Psoas muscle (tissue), 8 donors: ENCODE data around the gene ENO1. TPM values are rescaled to one million over a fixed set of nuclear protein-coding genes. Genes with fewer than 3 reads are reported as not detected.
A peak's percentile ranks its signal among the peaks of the same experiment; 100 is the strongest.

Source experiments
- ATAC-seq, 4 donors: fragments of 200-7000 bp; cut with Tn5 transposase; one replicate each; pipeline ENCODE4 v1.9.1; 2020; ENCODE audit warnings: moderate library complexity in 3 of 4, mild to moderate bottlenecking in 2 of 4
- DNase-seq, 2 donors: peaks; one replicate each; pipeline ENCODE4 v3.0.0-alpha.2; 2020
- H3K27ac ChIP-seq: fragments of 200-600 bp; one replicate; pipeline ENCODE4 v1.8.0; 2022
- H3K27me3 ChIP-seq, 3 donors: fragments of 200-600 bp in 1 of 3; one replicate each; pipeline versions ENCODE4 v1.6.1 to v1.8.0; 2013 to 2022; ENCODE audit warnings: low read length in 2 of 3, mild to moderate bottlenecking in 2 of 3, moderate library complexity in 1 of 3; ENCODE audit not compliant: insufficient read depth in 3 of 3
- H3K36me3 ChIP-seq, 2 donors: fragments of 200-600 bp in 1 of 2; one replicate each; pipeline versions ENCODE4 v1.6.1 to v1.8.0; 2013 to 2022; ENCODE audit warnings: low read depth in 1 of 2, mild to moderate bottlenecking in 1 of 2, moderate library complexity in 1 of 2; ENCODE audit not compliant: insufficient read depth in 1 of 2
- H3K4me1 ChIP-seq: fragments of 200-600 bp; one replicate; pipeline ENCODE4 v1.8.0; 2022
- H3K4me3 ChIP-seq: fragments of 200-600 bp; one replicate; pipeline ENCODE4 v1.8.0; 2022; ENCODE audit warnings: mild to moderate bottlenecking
- H3K9me3 ChIP-seq: fragments of 200-600 bp; one replicate; pipeline ENCODE4 v1.8.0; 2022
- WGBS, 3 donors: extraction: QIAGEN DNeasy Blood & Tissue Kit; methylation state at CpG; one replicate each; pipeline versions ENCODE4 v1.1.6 to v1.1.7; 2013; 5-methylcytosine and 5-hydroxymethylcytosine counted together
- intact Hi-C, 2 donors: fragments of 100-400 bp; cut with DNase I; formaldehyde crosslinking; loops; one replicate each; pipeline versions ENCODE4 v1.11.0 to v1.14.2; 2022
- polyA plus RNA-seq, 3 donors: library from polyadenylated mRNA; stranded (reverse); fragments of 200-250 nt; gene quantifications; one replicate each; pipeline ENCODE4 v1.2.3, GENCODE V29; 2013
- total RNA-seq, 4 donors: library from RNA; stranded (reverse); fragmentation: NEBNext Ultra II Directional in 2 of 4; extraction: Animal tissue kit (Norgen Biotek cat#: 25700) in 2 of 4; gene quantifications; one replicate each; pipeline versions ENCODE4 v1.2.1 to v1.2.4, GENCODE V29; 2021 to 2023
- TF ChIP-seq, protein P1 (sequence below): fragments of 200-600 bp; IDR thresholded peaks from one replicate; pipeline ENCODE4 v1.8.0; 2022; ENCODE audit warnings: antibody characterized with exemption
- donor health status: healthy with polysubstance abuse.
- donor health status: DM: no; HTN: no; CAD: no; lungs with moderate emphysema.
- donor health status: Bipolar disorder and iron deficiency.
- donor health status: healthy.
- donor health status: DM: yes; HTN: yes; CAD: no.
- donor health status: DM: no; HTN: no; CAD: no.
- donor health status: DM: no; HTN: no; CAD: no.
- donor health status: DM: yes; HTN: yes; CAD: no.

ENO1 gene
- total and polyA plus RNA-seq, 7 donors = 83.8 to 489 (median 191) TPM

DNA sequence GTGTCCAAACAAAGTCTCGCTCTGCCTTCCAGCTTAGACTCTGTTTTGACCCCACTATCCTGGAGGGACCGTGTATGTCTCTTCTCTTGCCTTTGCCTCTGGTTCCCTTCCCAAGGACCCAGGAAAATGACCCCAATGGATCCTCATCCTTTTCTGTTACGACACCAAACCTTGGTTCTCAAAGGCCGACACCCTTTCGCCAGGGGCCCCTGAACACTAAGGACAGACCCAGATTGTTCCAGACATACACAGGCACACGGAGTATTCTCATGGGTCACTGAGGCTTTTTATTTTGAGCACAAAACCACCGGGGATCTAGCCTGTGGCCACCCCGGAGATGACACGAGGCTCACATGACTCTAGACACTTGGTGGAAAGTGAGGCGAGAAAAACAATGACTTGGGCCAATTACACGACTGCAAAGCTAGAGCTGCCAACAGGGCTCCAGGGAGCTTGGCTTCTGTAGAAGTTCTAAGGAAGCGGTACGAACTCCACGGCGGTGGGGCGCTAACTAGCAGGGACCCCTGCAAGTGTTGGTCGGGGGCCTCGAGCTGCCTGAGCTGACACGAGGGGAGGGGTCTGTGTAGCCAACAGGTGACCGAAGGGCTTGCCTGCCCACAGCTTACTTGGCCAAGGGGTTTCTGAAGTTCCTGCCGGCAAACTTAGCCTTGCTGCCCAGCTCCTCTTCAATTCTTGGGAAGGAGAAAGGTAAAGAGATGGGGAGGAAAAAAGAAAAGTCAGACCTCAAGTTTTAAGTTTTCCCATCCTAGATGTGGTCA is 17.6 kb downstream of the ENO1 start:
- no peak for DNase-seq
- WGBS, 3 donors = 78 to 82% (median 78%) methylated on average over 21 of the region's 21 CpGs

GRCh38 chr1:8858888-8859706 is 19.4 kb downstream of the ENO1 start:
- ATAC-seq = peak; percentile 12 to 46 (median 34)
- H3K4me3 ChIP-seq = no peak overlapping the region
- H3K27ac ChIP-seq = peak overlapping the region; percentile 50
- no peaks in the 10 kb centered on the region for H3K9me3 ChIP-seq
- intact Hi-C loops = no loop called here
- peaks cover 22% of the 10 kb centered on the region for H3K4me1 ChIP-seq
- H3K36me3 ChIP-seq = peaks cover 28 to 76% of the 10 kb centered on the region in 2 donors
- no peaks in the 10 kb centered on the region for H3K27me3 ChIP-seq
- 59 to 69% (median 62%) methylated on average over 12 of the region's 12 CpGs for WGBS, 3 donors
- TF ChIP-seq, protein P1, sequence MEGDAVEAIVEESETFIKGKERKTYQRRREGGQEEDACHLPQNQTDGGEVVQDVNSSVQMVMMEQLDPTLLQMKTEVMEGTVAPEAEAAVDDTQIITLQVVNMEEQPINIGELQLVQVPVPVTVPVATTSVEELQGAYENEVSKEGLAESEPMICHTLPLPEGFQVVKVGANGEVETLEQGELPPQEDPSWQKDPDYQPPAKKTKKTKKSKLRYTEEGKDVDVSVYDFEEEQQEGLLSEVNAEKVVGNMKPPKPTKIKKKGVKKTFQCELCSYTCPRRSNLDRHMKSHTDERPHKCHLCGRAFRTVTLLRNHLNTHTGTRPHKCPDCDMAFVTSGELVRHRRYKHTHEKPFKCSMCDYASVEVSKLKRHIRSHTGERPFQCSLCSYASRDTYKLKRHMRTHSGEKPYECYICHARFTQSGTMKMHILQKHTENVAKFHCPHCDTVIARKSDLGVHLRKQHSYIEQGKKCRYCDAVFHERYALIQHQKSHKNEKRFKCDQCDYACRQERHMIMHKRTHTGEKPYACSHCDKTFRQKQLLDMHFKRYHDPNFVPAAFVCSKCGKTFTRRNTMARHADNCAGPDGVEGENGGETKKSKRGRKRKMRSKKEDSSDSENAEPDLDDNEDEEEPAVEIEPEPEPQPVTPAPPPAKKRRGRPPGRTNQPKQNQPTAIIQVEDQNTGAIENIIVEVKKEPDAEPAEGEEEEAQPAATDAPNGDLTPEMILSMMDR = peak; percentile 61
- DNase-seq = no peak

More for the DNA sequence above, 17.6 kb downstream of the ENO1 start:
- intact Hi-C loops = no loop called here
- no peaks in the 10 kb centered on the region for H3K27me3 ChIP-seq
- TF ChIP-seq, protein P1 = no peak
- no peak overlapping the region for H3K4me3 ChIP-seq
- H3K9me3 ChIP-seq = no peaks in the 10 kb centered on the region
- peaks cover 40% of the 10 kb centered on the region for H3K4me1 ChIP-seq
- no peak overlapping the region for H3K27ac ChIP-seq
- no peak for ATAC-seq
- H3K36me3 ChIP-seq = peaks cover 33 to 94% of the 10 kb centered on the region in 2 donors

- WGBS, 3 donors = 19 to 23% (median 21%) methylated on average over 2 of the region's 2 CpGs
- intact Hi-C loops = no loop called here
- Histone ChIP-seq H3K27ac (peak overlapping the region; percentile 50), H3K4me1 (peaks cover 16% of the 10 kb centered on the region), H3K4me3 (no peak overlapping the region), H3K9me3 (no peaks in the 10 kb centered on the region), H3K36me3 (peaks cover 22 to 67% of the 10 kb centered on the region in 2 donors), H3K27me3 (no peaks in the 10 kb centered on the region)
- ATAC-seq (peak; percentile 12 to 52 (median 22)), DNase-seq (no peak)
- TF ChIP-seq, protein P1 = no peak
These were observed 20.3 kb downstream of the ENO1 start for GRCh38 chr1:8858112-8858668.

- no peak for ATAC-seq
- TF ChIP-seq, protein P1 = no peak
- DNase-seq = no peak
- H3K4me3 ChIP-seq = no peak overlapping the region
- peaks cover 14 to 54% of the 10 kb centered on the region in 2 donors for H3K36me3 ChIP-seq
- no peaks in the 10 kb centered on the region for H3K9me3 ChIP-seq
- peaks cover 16% of the 10 kb centered on the region for H3K4me1 ChIP-seq
- intact Hi-C loops = no loop called here
- 77 to 85% (median 79%) methylated on average over 14 of the region's 14 CpGs for WGBS, 3 donors
- no peaks in the 10 kb centered on the region for H3K27me3 ChIP-seq
- peak overlapping the region; percentile 44 for H3K27ac ChIP-seq
These were observed 21.6 kb downstream of the ENO1 start for GRCh38 chr1:8856689-8857412.
